ENCODE measurements around the gene ATP6V1F. TPM values are rescaled to one million over a fixed set of nuclear protein-coding genes. Genes with fewer than 3 reads are reported as not detected.
A peak's percentile ranks its signal among the peaks of the same experiment; 100 is the strongest.

Gene ATP6V1F
- total RNA-seq, 3 donors from 2014 or later = 55.6 to 85.5 (median 82.4) TPM

DNA sequence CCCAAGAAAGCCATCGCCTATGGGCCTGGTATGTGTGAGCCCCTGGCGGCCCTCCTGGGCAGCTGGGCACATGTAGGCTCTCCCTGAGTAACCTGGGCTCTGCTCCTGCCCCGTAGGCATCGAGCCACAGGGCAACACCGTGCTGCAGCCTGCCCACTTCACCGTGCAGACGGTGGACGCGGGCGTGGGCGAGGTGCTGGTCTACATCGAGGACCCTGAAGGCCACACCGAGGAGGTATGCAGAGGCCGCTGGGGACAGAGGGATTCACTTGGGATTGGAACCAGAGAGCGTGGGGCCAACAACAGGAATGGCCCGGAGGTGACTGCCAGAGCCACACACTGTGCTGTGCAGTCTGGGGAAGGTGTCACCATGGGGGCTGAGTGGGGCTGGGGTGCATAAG, 25.1 kb upstream of the ATP6V1F start:
- TF ChIP-seq, protein P1, sequence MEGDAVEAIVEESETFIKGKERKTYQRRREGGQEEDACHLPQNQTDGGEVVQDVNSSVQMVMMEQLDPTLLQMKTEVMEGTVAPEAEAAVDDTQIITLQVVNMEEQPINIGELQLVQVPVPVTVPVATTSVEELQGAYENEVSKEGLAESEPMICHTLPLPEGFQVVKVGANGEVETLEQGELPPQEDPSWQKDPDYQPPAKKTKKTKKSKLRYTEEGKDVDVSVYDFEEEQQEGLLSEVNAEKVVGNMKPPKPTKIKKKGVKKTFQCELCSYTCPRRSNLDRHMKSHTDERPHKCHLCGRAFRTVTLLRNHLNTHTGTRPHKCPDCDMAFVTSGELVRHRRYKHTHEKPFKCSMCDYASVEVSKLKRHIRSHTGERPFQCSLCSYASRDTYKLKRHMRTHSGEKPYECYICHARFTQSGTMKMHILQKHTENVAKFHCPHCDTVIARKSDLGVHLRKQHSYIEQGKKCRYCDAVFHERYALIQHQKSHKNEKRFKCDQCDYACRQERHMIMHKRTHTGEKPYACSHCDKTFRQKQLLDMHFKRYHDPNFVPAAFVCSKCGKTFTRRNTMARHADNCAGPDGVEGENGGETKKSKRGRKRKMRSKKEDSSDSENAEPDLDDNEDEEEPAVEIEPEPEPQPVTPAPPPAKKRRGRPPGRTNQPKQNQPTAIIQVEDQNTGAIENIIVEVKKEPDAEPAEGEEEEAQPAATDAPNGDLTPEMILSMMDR (IDR thresholded peaks at IDR 0.05) = no peak
- Histone ChIP-seq H3K9me3 (no peaks in the 10 kb centered on the region), H3K36me3 (ENCODE audit: low read depth) (no peaks in the 10 kb centered on the region), H3K4me3 (no peak overlapping the region), H3K4me1 (ENCODE audit: low read depth) (peaks cover 3% of the 10 kb centered on the region)
- ATAC-seq (no peak), DNase-seq (no peak)
- intact Hi-C loops (cut with DNase I, micrococcal nuclease) = no loop called here

DNA sequence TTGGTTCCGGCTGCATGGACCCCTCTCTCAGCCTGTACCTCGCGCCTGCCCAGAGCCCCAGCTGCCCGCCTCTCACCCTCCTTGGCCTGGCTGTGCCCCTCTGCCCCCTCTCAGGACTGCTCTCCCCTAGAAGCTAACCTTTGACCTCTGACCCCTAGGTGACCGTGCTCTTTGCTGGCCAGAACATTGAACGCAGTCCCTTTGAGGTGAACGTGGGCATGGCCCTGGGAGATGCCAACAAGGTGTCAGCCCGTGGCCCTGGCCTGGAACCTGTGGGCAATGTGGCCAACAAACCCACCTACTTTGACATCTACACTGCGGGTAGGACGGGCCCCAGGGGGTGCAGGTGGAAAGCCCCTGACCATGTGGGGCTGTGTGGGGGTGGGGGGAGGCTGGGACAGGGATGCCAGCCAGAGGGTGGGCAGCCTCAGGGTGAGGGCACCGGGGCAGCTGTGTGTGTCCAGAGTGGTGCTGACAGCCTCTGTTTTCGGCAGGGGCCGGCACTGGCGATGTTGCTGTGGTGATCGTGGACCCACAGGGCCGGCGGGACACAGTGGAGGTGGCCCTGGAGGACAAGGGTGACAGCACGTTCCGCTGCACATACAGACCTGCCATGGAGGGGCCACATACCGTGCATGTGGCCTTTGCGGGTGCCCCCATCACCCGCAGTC, 24.4 kb upstream of the ATP6V1F start:
- DNase-seq = no peak
- Histone ChIP-seq H3K9me3 (no peaks in the 10 kb centered on the region), H3K4me3 (no peak overlapping the region), H3K4me1 (ENCODE audit: low read depth) (no peaks in the 10 kb centered on the region), H3K36me3 (ENCODE audit: low read depth) (no peaks in the 10 kb centered on the region)
- ATAC-seq = no peak
- TF ChIP-seq, protein P1 (IDR thresholded peaks at IDR 0.05) = no peak
- intact Hi-C loops (cut with DNase I, micrococcal nuclease) = no loop called here

DNA sequence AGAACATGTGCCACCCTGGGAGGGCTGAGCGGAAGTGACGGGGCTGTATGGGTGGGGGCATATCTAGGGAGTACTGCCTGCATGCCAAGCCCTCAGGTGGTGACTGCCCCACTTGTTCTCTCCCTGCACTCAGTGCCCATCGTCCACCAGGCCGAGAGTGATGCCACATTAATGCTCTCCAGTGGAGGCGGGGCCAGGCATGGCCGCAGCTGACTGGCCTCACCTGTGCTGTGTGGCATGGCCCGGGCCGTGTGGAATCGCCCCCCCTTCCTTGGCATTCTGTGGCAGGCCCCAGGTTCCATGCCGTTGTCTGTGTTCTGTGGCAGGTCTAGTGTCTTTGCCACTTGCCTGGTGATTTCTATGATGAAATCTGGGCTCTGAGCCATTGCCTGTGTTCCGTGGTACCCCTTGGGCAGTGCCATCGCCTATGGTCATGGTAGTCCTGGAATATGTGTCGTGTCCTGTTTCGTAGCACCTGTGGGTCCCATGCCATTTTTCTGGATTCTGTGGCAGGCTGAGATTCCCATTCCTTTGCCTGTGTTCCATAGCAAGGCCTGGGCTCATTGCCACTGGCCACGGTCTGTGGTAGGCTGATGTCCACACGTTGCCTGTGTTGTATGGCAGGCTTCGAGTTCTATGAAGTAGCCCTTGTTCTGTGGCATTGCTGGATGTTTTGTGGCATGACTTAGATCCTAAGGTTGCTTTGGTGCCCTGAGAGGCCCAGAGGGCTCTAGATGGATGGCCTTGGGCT, 23.5 kb upstream of the ATP6V1F start:
- peak in 1 of 3 donors; percentile 44 for DNase-seq
- no peaks in the 10 kb centered on the region for H3K36me3 ChIP-seq (ENCODE audit: low read depth)
- ATAC-seq = no peak
- H3K4me1 ChIP-seq (ENCODE audit: low read depth) = no peaks in the 10 kb centered on the region
- H3K4me3 ChIP-seq = no peak overlapping the region
- TF ChIP-seq, protein P1 (IDR thresholded peaks at IDR 0.05) = no peak
- H3K9me3 ChIP-seq = no peaks in the 10 kb centered on the region
- intact Hi-C loops (cut with DNase I, micrococcal nuclease) = no loop called here

DNA sequence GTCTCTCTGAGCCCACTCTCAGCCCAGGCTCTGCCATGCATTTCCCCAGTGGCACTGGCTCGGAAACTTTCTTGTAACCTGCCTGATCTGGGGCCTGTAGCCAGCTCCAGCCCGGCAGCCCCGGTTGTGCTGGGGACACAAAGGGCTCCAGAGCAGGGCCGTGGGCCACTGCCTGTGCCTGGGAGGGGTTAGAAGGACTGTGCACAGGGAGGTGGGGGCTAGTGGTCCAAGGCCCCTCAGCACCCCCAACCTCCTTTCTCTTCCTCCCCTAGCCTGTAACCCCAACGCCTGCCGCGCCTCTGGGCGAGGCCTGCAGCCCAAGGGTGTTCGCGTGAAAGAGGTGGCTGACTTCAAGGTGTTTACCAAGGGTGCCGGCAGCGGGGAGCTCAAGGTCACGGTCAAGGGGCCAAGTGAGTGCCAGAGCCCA, 22.9 kb upstream of the ATP6V1F start:
- Histone ChIP-seq H3K36me3 (ENCODE audit: low read depth) (no peaks in the 10 kb centered on the region), H3K9me3 (no peaks in the 10 kb centered on the region), H3K4me1 (ENCODE audit: low read depth) (no peaks in the 10 kb centered on the region), H3K4me3 (no peak overlapping the region)
- ATAC-seq (no peak), DNase-seq (peak in 1 of 3 donors; percentile 49)
- TF ChIP-seq, protein P1 (IDR thresholded peaks at IDR 0.05) = no peak
- intact Hi-C loops (cut with DNase I, micrococcal nuclease) = no loop called here

DNA sequence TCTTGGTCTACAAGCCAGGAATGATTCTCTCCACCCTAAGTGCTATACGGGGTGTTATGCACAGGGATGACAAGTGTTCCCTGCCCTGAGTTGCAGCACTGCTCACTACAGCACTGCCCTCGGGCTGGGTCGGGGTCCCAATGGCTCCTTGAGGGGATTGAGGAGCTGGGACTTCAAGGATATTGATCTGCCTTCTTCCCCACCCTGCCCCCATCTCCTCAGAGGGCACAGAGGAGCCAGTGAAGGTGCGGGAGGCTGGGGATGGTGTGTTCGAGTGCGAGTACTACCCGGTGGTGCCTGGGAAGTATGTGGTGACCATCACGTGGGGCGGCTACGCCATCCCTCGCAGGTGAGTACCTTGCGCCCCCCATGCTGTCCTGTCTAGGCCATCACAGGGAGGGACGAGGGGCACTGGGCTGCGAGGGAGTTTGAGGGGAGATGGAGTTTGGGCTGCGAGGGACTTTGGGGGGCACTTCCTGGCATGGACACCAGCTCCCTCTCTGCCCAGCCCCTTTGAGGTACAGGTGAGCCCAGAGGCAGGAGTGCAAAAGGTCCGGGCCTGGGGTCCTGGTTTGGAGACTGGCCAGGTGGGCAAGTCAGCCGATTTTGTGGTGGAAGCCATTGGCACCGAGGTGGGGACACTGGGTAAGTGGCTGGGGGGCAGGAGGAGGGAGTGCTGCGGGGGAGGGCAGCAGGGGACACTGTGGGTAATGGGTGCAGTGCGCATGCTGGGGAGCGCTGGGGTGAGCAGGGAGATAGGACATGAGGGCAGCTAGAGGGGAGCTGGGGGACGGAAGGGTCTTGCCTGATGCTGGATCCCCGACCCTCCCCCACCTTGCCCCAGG, 22.1 kb upstream of the ATP6V1F start:
- intact Hi-C loops (cut with DNase I, micrococcal nuclease) = no loop called here
- ATAC-seq (no peak), DNase-seq (peak in 1 of 3 donors; percentile 47)
- Histone ChIP-seq H3K36me3 (ENCODE audit: low read depth) (no peaks in the 10 kb centered on the region), H3K9me3 (no peaks in the 10 kb centered on the region), H3K4me3 (no peak overlapping the region), H3K4me1 (ENCODE audit: low read depth) (no peaks in the 10 kb centered on the region)
- TF ChIP-seq, protein P1 (IDR thresholded peaks at IDR 0.05) = no peak

Measured in mucosa of descending colon (tissue), 3 donors.